ENCODE results near the gene EMC6. TPM values are rescaled to one million over a fixed set of nuclear protein-coding genes. Genes with fewer than 3 reads are reported as not detected.

EMC6 gene
- total RNA-seq, 1 experiment from 2014 or later: 56.5 TPM

GRCh38 chr17:3657874-3658783, 10.5 kb upstream of the EMC6 start:
- intact Hi-C loops (cut with micrococcal nuclease): no loop called here
- no TSS peak for BruUV-seq (replicated peaks)
- DNase-seq (no peak), ATAC-seq (no peak)
- no peak for TF ChIP-seq CTCF (conservative IDR thresholded peaks at IDR 0.05; ENCODE audit: low read depth, low read length)
- no peak for TF ChIP-seq EZH2 (IDR thresholded peaks at IDR 0.05; ENCODE audit: low read length, unreplicated experiment)
- TF ChIP-seq EZH2phosphoT487 (IDR thresholded peaks at IDR 0.05; ENCODE audit: borderline replicate concordance, low read length): no peak
- Histone ChIP-seq H3K4me1 (ENCODE audit: insufficient read depth, low read length) (peaks cover 9% of the 10 kb centered on the region), H3K27ac (ENCODE audit: low read length) (no peak overlapping the region), H3K36me3 (ENCODE audit: low read depth, low read length) (no peaks in the 10 kb centered on the region), H2AFZ (ENCODE audit: low read length) (no peak overlapping the region), H3K9me3 (ENCODE audit: low read length) (no peaks in the 10 kb centered on the region), H3K4me2 (ENCODE audit: low read length) (no peak overlapping the region), H3K4me3 (ENCODE audit: low read length) (no peak overlapping the region), H3K9ac (ENCODE audit: low read length) (no peak overlapping the region), H3F3A (ENCODE audit: low read length, unreplicated experiment) (no peaks in the 10 kb centered on the region), H3K27me3 (ENCODE audit: low read length) (no peaks in the 10 kb centered on the region), H4K20me1 (ENCODE audit: low read length) (no peaks in the 10 kb centered on the region), H3K79me2 (ENCODE audit: low read length) (no peaks in the 10 kb centered on the region), H3K9me2 (replicated peaks; ENCODE audit: low read length) (no peaks in the 10 kb centered on the region)
- POLR2A ChIA-PET (ENCODE audit: unreplicated experiment): no interaction called here
- CTCF ChIA-PET: no interaction called here

GRCh38 chr17:3658784-3659449, 9.7 kb upstream of the EMC6 start:
- no peaks in the 10 kb centered on the region for H3F3A ChIP-seq (ENCODE audit: low read length, unreplicated experiment)
- peaks cover 9% of the 10 kb centered on the region for H3K4me1 ChIP-seq (ENCODE audit: insufficient read depth, low read length)
- H3K4me3 ChIP-seq (ENCODE audit: low read length): no peak overlapping the region
- intact Hi-C loops (cut with micrococcal nuclease): no loop called here
- no peaks in the 10 kb centered on the region for H3K36me3 ChIP-seq (ENCODE audit: low read depth, low read length)
- no peaks in the 10 kb centered on the region for H3K79me2 ChIP-seq (ENCODE audit: low read length)
- TF ChIP-seq EZH2 (IDR thresholded peaks at IDR 0.05; ENCODE audit: low read length, unreplicated experiment) (no peak), EZH2phosphoT487 (IDR thresholded peaks at IDR 0.05; ENCODE audit: borderline replicate concordance, low read length) (no peak), CTCF (conservative IDR thresholded peaks at IDR 0.05; ENCODE audit: low read depth, low read length) (no peak)
- no peak overlapping the region for H2AFZ ChIP-seq (ENCODE audit: low read length)
- no peaks in the 10 kb centered on the region for H3K27me3 ChIP-seq (ENCODE audit: low read length)
- BruUV-seq (replicated peaks): no TSS peak
- CTCF ChIA-PET: interaction anchor here (0.6 kb wide), 1 partner anchor 22 kb away, joined by 3 read pairs; no protein-coding TSS in a partner anchor
- POLR2A ChIA-PET (ENCODE audit: unreplicated experiment): no interaction called here
- H3K9me2 ChIP-seq (replicated peaks; ENCODE audit: low read length): no peaks in the 10 kb centered on the region
- DNase-seq (no peak), ATAC-seq (no peak)
- no peak overlapping the region for H3K27ac ChIP-seq (ENCODE audit: low read length)
- H3K4me2 ChIP-seq (ENCODE audit: low read length): no peak overlapping the region
- H3K9ac ChIP-seq (ENCODE audit: low read length): no peak overlapping the region
- H4K20me1 ChIP-seq (ENCODE audit: low read length): no peaks in the 10 kb centered on the region
- no peaks in the 10 kb centered on the region for H3K9me3 ChIP-seq (ENCODE audit: low read length)
